T1000 (cell line): ENCODE results near the gene TBPL2.
"Not testable (repeated sequence)": the region's sequence is repeated elsewhere in the genome, so short reads cannot be mapped to it uniquely, and the experiment has no call there.

ENCODE experiments used
- DNase-seq: peaks from one replicate; lab custom pipeline; 2025; ENCODE audit warnings: mixed read lengths; lab: John Stamatoyannopoulos, UW

Gene TBPL2

GRCh38 chr14:55440385-55440784, at the start of gene TBPL2:
Gene TBPL2 (minus strand): TSS chr14:55440616. CDS start chr14:55440449, 167 bp downstream.
- DNase-seq: no peak

- DNase-seq: no peak
Observed at GRCh38 chr14:55488204-55488603, 47.8 kb upstream of the TBPL2 start.

GRCh38 chr14:55482936-55483605, 42.7 kb upstream of the TBPL2 start:
- DNase-seq: no peak

GRCh38 chr14:55481769-55482168, 41.4 kb upstream of the TBPL2 start:
- no peak for DNase-seq

- DNase-seq: no peak
Observed at GRCh38 chr14:55477680-55478079, 37.3 kb upstream of the TBPL2 start.

- not testable (repeated sequence) for DNase-seq
Observed at GRCh38 chr14:55476448-55476847, 36.0 kb upstream of the TBPL2 start.

- no peak for DNase-seq
Observed at GRCh38 chr14:55473786-55474185, 33.4 kb upstream of the TBPL2 start.

- DNase-seq: no peak
Observed at GRCh38 chr14:55470025-55470424, 29.6 kb upstream of the TBPL2 start.

- DNase-seq: no peak
Observed at GRCh38 chr14:55467307-55467706, 26.9 kb upstream of the TBPL2 start.

GRCh38 chr14:55458800-55459515, 18.5 kb upstream of the TBPL2 start:
- DNase-seq: no peak

GRCh38 chr14:55457496-55457895, 17.1 kb upstream of the TBPL2 start:
- DNase-seq: no peak

- not testable (repeated sequence) for DNase-seq
Observed at GRCh38 chr14:55456411-55456810, 16.0 kb upstream of the TBPL2 start.

- peak; percentile 36 for DNase-seq
Observed at GRCh38 chr14:55454264-55455002, 14.0 kb upstream of the TBPL2 start.

- no peak for DNase-seq
Observed at GRCh38 chr14:55451950-55452349, 11.5 kb upstream of the TBPL2 start.

GRCh38 chr14:55451398-55451797, 11.0 kb upstream of the TBPL2 start:
- DNase-seq: no peak

GRCh38 chr14:55450987-55451386, 10.6 kb upstream of the TBPL2 start:
- no peak for DNase-seq

- no peak for DNase-seq
Observed at GRCh38 chr14:55450539-55450938, 10.1 kb upstream of the TBPL2 start.

GRCh38 chr14:55450124-55450523, 9.7 kb upstream of the TBPL2 start:
- DNase-seq: no peak

GRCh38 chr14:55449116-55449515, 8.7 kb upstream of the TBPL2 start:
- DNase-seq: no peak

- DNase-seq: peak; percentile 88
Observed at GRCh38 chr14:55448141-55448614, 7.8 kb upstream of the TBPL2 start.

- peak; percentile 22 for DNase-seq
Observed at GRCh38 chr14:55446833-55447232, 6.4 kb upstream of the TBPL2 start.

- peak; percentile 36 for DNase-seq
Observed at GRCh38 chr14:55446127-55446736, 5.8 kb upstream of the TBPL2 start.
